ENCODE results near the gene ZBTB3. TPM values are rescaled to one million over a fixed set of nuclear protein-coding genes. Genes with fewer than 3 reads are reported as not detected.

The ZBTB3 gene
- total RNA-seq, 1 experiment from 2014 or later: 12.9 TPM

GRCh38 chr11:62755086-62755615, 1.2 kb upstream of the ZBTB3 start:
- Histone ChIP-seq H3K27ac (ENCODE audit: low read length) (peak overlapping the region; percentile 98), H3K4me1 (ENCODE audit: control insufficient read depth, insufficient read depth, low read length) (peaks cover 8% of the 10 kb centered on the region; the same call in 1 of the 2 replicates), H3K27me3 (ENCODE audit: control insufficient read depth, insufficient read depth, low read length) (no peaks in the 10 kb centered on the region), H3K4me3 (ENCODE audit: low read depth in 2 of 2, low read length in 2 of 2) (peak overlapping the region in 1 of 2 experiments; percentile 87; a peak in 1 of 4 replicates), H3K9me3 (ENCODE audit: control insufficient read depth, insufficient read depth, low read depth, low read length) (no peaks in the 10 kb centered on the region), H3K36me3 (ENCODE audit: control insufficient read depth, insufficient read depth, low read length) (no peaks in the 10 kb centered on the region)
- no TSS peak for BruUV-seq (replicated peaks)
- ChIA-PET POLR2A (no interaction called here), CTCF (interaction anchor here (0.5 kb wide), 1 partner anchor 78 kb away, joined by 3 read pairs; no protein-coding TSS in a partner anchor)
- DNase-seq (ENCODE audit: low read depth, low spot score): no peak
- in situ Hi-C loops (cut with HindIII; ENCODE audit: low pct_unique_long_range_greater_than_20kb, low sequenced_read_pairs): no loop called here
- intact Hi-C loops (cut with micrococcal nuclease; ENCODE audit: unreplicated experiment): no loop called here
- no peak for ATAC-seq
- TF ChIP-seq, protein P1, sequence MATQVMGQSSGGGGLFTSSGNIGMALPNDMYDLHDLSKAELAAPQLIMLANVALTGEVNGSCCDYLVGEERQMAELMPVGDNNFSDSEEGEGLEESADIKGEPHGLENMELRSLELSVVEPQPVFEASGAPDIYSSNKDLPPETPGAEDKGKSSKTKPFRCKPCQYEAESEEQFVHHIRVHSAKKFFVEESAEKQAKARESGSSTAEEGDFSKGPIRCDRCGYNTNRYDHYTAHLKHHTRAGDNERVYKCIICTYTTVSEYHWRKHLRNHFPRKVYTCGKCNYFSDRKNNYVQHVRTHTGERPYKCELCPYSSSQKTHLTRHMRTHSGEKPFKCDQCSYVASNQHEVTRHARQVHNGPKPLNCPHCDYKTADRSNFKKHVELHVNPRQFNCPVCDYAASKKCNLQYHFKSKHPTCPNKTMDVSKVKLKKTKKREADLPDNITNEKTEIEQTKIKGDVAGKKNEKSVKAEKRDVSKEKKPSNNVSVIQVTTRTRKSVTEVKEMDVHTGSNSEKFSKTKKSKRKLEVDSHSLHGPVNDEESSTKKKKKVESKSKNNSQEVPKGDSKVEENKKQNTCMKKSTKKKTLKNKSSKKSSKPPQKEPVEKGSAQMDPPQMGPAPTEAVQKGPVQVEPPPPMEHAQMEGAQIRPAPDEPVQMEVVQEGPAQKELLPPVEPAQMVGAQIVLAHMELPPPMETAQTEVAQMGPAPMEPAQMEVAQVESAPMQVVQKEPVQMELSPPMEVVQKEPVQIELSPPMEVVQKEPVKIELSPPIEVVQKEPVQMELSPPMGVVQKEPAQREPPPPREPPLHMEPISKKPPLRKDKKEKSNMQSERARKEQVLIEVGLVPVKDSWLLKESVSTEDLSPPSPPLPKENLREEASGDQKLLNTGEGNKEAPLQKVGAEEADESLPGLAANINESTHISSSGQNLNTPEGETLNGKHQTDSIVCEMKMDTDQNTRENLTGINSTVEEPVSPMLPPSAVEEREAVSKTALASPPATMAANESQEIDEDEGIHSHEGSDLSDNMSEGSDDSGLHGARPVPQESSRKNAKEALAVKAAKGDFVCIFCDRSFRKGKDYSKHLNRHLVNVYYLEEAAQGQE (IDR thresholded peaks at IDR 0.05; ENCODE audit: insufficient read depth in 1 of 2, low read depth in 2 of 2, low read length in 1 of 2): no peak
- TF ChIP-seq POLR2AphosphoS5 (IDR thresholded peaks at IDR 0.05; ENCODE audit: low read depth, low read length) (no peak), SIN3A (IDR thresholded peaks at IDR 0.05; ENCODE audit: borderline replicate concordance, insufficient read depth, low read depth, low read length) (no peak), TCF7L2 (IDR thresholded peaks at IDR 0.05; ENCODE audit: low read depth, low read length) (no peak), CTCF (IDR thresholded peaks at IDR 0.05) (no peak)

DNA sequence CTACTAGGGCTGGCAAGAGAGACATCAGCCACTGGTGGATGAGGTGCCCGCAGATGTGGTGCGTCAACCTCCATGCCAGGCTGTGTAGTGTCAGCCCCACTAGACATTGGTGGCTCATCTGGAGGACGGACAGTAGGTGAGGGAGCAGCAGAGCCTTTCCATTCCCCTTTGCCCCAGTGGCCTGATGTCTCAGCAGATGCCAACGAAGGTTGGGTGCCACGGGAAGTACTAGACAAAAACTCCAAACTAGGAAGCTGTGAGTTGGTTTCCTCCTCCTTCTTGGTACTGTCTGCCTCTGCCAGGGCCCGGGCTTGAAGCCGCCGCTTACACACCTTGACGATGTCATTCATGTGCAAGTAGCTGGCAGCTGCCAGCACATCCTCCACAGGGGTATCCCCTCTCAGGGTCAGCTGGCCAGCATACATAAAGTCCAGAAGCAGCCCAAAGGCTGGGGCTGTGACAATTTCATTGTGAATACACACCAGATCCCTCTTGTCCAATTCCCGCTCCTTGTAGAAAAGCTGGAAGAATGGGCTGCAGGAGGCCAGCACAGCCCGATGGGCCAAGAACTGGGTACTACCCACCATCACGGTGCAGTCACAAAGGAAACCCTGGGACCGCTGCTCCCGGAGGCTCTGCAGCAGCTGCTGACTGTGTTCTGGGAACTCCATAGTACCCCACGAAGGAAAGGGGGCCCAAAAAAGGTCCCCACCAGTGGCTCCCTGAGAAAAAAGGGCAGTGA, 795 bp downstream of the ZBTB3 start:
- no peaks in the 10 kb centered on the region for H3K36me3 ChIP-seq (ENCODE audit: control insufficient read depth, insufficient read depth, low read length)
- TF ChIP-seq POLR2AphosphoS5 (IDR thresholded peaks at IDR 0.05; ENCODE audit: low read depth, low read length): no peak
- TF ChIP-seq TCF7L2 (IDR thresholded peaks at IDR 0.05; ENCODE audit: low read depth, low read length): no peak
- TF ChIP-seq CTCF (IDR thresholded peaks at IDR 0.05): no peak
- no peak for TF ChIP-seq SIN3A (IDR thresholded peaks at IDR 0.05; ENCODE audit: borderline replicate concordance, insufficient read depth, low read depth, low read length)
- TF ChIP-seq, protein P1 (IDR thresholded peaks at IDR 0.05; ENCODE audit: insufficient read depth in 1 of 2, low read depth in 2 of 2, low read length in 1 of 2): no peak
- no peak for DNase-seq (ENCODE audit: low read depth, low spot score)
- H3K27ac ChIP-seq (ENCODE audit: low read length): peak overlapping the region; percentile 98
- TSS peak; percentile 92 for BruUV-seq (replicated peaks)
- peaks cover 8% of the 10 kb centered on the region for H3K4me1 ChIP-seq (ENCODE audit: control insufficient read depth, insufficient read depth, low read length)
- peak overlapping the region; percentile 76 to 87 for H3K4me3 ChIP-seq (ENCODE audit: low read depth in 2 of 2, low read length in 2 of 2)
- POLR2A ChIA-PET: interaction anchor here (0.6 to 1.6 kb wide), 10 partner anchors 9 to 162 kb away, joined by 3 to 16 read pairs (median 6); partner anchors contain the start of genes HNRNPUL2 and TUT1
- H3K27me3 ChIP-seq (ENCODE audit: control insufficient read depth, insufficient read depth, low read length): no peaks in the 10 kb centered on the region
- in situ Hi-C loops (cut with HindIII; ENCODE audit: low pct_unique_long_range_greater_than_20kb, low sequenced_read_pairs) (no loop called here), intact Hi-C loops (cut with micrococcal nuclease; ENCODE audit: unreplicated experiment) (loop anchor here (5.0 kb wide), 1 partner anchor 419 kb away; no protein-coding TSS in a partner anchor)
- no peaks in the 10 kb centered on the region for H3K9me3 ChIP-seq (ENCODE audit: control insufficient read depth, insufficient read depth, low read depth, low read length)
- ATAC-seq: peak; percentile 3
- CTCF ChIA-PET: interaction anchor here (0.6 to 1.2 kb wide), 4 partner anchors 18 to 105 kb away, joined by 3 to 8 read pairs (median 4); partner anchors contain the start of genes LBHD1 and TAF6L
